HG03432 (cell line): Measurements from ENCODE around the gene FGGY.

ENCODE experiments used
- ATAC-seq: cut with Tn5 transposase; IDR thresholded peaks from one replicate; pipeline ENCODE4 v1.9.1; 2021; ENCODE audit warnings: mild to moderate bottlenecking, moderate library complexity; ENCODE audit not compliant: unreplicated experiment

The FGGY gene

DNA sequence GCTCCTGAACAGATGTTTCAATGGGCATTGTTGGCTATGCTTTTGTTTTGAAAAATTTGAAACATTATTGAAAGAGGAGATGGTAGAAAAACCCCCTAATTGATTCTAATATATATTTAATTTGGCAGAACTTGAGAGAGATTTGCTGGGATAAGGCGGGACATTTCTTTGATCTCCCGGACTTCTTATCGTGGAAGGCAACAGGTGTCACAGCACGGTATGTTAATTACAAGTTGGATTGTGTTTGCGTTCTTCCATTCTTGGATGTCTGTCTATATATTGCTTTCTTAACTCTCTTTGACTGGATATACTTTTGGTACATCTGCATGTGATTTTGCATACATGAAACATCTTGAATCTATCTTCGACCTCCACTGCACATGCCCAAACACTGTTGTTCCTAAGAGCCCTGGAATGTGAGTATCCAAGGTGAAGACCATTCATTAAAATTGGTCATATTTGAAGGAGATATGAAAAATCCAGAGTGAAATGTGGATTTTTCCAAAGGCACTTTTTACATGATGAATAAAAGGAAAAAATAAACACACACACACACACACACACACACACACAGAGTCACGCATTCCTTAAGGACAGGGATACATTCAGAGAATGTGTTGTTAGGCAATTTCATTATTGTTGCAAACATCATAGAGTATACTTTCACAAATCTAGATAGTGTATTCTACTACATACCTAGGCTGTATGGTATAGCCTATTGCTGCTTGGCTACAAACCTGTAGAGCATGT is 81.9 kb downstream of the FGGY start:
- ATAC-seq, result no peak

DNA sequence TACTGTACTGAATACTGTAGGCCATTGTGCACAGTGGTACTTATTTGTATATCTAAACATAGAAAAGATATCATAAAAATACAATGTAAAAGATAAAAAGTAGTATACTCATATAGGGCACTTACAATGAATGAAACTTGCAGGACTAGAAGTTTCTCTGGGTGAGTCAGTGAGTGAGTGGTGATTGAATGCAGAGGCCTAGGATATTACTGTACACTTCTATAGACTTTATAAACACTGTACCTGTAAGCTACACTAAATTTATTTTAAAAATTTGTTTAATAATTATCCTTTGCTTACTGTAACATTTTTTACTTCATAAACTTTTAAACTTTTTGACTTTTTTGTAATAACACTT is 82.5 kb downstream of the FGGY start:
- ATAC-seq, result no peak

DNA sequence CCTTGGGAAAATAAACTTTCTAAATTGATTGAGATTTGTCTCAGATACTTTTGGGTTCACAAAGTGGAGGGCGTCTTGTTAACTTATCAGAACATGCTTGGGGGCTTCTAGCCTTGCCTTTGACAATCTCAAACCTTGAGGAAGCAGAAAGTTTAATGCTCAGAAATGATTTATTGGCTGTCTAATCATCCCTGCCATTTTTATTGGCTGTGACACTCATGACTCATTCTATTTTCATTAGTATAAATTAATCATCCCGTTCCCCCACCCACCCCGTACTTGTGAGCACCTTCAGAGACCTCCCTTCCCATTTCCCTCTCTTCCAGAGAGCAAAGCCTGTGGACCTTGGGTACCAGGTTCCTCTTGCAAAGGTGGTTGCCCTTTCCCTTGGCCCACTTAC is 87.1 kb downstream of the FGGY start:
- no peak for ATAC-seq

GRCh38 chr1:59384443-59384842 is 87.5 kb downstream of the FGGY start:
- no peak for ATAC-seq

DNA sequence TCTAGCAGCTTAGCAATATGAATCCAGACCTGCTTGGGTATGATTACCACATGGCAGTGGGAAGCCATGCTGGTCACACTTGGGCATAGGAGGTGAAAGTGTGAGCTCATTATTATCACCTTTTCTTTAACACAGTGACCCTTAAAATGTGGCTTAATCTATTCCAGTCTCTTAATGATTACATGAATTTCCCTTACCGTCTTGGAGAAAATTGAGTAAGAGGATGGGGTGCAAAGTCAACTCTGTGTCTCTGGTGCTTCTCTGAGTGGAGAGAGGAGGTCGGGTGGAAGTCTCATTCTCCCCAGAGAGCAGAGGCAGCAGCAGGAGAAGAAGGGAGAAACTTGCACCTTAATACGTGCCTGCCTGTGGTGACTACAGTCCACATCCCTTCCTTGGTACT is 91.3 kb downstream of the FGGY start:
- no peak for ATAC-seq

- no peak for ATAC-seq
These were observed 93.0 kb downstream of the FGGY start for GRCh38 chr1:59389847-59390246.

DNA sequence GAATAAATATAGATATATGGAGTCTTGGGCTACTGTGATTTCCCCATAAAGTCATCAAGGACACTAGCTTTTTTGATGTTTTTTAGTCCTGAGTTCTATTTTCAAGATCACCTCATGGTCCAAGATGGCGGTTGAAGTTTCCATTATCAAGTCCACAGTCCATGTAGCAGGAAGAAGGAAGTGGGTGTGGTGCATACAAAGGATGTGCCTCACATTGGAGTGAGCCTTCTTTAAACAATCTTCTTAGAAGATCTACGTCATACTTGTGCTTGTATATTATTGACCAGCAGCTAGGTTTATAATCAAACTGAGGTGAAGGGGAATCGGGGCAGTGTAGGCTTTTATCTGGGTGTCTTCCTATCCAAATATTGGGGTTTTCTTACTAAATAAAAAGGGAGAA is 93.4 kb downstream of the FGGY start:
- ATAC-seq, result no peak

DNA sequence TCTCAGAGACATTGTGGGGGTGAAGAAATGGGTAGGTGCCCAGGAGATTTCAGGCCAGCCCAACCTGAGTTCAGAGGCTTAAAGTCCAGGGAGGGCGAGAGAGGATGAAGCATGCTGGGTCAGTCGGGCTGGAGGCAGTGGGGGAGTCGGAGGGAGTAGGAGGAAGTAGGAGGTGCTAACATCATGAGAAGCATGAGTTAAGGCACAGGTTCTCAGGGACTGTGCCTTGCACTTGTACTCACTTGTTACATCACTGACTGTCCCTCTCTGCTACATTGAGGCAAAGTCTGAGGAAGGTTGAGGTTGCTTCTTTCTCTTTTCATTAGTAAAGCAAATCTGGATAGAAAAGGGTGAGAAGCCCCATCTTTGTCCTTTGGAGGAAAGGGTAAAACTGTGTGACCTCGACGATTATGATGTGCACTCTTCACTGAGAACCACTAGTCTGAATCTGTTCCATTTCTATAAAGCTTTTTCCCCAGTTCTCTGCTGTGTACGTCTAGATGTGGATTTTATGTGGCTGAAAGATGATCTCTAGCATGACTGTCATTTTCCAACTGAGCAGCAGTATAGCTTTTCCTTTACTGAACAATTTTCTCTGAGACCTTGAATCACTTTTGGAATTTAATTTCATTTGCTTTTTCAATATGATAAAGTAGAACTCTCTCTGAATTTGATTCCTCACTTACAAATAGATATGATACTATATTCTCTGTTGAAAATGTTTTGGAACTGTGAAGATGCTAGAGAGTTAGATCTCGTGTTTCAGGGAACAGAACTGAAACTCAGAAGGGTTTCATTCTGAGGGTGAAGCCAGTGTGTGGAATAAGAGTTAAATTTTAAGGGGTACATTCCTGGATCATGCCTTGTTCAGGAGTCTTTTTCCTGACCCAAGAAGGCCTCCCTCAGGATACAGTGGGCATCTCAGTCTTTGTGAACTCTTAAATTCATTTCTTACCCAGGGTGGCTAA is 94.6 kb downstream of the FGGY start:
- peak; percentile 62 for ATAC-seq

GRCh38 chr1:59393211-59394180 is 96.6 kb downstream of the FGGY start:
- ATAC-seq, result no peak

- no peak for ATAC-seq
These were observed 98.0 kb downstream of the FGGY start for GRCh38 chr1:59394706-59395425.

DNA sequence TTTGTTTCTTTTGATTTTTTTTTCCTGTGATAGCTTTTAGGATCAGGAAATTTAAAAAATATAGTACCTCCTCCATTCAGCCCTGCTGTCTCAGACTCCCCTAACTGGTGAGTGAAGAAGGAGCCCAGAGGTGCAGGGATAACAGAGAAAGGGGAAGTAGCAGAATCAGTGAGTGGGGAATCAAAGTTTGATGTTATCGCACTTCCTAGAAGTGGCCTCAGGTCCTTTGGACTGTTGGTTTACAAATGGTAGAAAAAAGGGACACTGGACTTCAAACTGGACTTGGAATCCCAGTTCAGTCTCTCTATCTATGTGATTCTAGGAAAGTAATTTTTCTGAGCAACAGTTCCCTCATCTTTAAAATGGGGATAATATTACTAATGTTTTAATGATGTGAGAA is 99.5 kb downstream of the FGGY start:
- no peak for ATAC-seq

- ATAC-seq, result no peak
These were observed 100.4 kb downstream of the FGGY start for GRCh38 chr1:59397139-59397858.

DNA sequence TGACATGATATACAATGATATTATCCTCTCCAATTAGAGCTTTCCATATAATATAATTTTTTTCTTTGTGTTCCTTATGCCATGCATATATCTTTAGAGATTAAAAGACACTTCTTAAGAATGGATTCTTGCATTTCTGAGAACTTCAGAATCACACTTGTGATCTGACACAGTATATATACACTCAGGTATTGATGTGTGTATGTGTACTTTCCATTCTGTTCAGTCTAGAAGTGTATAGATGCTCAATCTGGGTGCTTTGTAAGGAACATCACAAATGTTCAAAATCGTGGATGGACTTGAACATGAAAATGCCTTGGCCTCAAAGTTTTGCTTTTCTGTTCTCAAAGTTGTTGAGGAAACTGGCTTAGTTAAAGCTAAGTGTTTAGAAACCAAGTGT is 102.7 kb downstream of the FGGY start:
- ATAC-seq, result no peak

DNA sequence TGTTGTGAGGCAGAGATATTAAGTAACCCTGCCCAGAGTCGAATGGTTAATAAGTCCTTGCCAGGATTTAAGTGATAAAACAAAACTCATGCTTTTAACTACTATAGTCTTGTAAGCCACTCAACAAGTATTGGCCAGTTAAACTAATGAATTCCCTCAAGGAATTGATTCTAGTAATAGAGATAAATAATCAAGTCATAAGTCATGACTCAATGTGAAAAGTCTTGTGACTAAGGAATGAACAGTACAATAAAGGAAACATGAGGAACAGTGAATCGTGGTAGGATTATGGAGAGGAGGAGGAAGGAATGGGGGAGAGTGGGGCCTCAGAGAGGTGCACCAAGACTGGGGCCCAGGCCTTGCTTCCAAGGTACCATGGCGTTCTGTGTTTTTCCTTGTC is 104.7 kb downstream of the FGGY start:
- ATAC-seq, result no peak

DNA sequence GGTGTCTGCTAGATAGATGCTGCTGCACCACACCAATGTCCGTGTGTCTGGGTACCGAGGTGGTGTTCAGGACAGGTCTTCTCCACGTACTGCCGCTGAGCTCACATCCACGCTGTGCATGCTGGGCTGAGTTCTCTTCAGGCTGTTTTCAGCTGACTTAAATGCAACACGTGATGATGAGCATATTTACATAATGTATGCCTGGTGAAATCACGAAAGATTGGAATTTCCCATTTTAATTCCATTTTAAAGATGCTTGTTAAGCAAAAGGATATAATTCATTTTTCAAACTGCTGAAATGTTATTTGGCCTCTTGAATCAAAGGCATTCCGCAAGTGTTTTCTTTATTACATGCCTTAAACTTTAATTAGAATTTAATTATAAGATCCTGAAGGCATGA is 107.9 kb downstream of the FGGY start:
- ATAC-seq, result no peak

DNA sequence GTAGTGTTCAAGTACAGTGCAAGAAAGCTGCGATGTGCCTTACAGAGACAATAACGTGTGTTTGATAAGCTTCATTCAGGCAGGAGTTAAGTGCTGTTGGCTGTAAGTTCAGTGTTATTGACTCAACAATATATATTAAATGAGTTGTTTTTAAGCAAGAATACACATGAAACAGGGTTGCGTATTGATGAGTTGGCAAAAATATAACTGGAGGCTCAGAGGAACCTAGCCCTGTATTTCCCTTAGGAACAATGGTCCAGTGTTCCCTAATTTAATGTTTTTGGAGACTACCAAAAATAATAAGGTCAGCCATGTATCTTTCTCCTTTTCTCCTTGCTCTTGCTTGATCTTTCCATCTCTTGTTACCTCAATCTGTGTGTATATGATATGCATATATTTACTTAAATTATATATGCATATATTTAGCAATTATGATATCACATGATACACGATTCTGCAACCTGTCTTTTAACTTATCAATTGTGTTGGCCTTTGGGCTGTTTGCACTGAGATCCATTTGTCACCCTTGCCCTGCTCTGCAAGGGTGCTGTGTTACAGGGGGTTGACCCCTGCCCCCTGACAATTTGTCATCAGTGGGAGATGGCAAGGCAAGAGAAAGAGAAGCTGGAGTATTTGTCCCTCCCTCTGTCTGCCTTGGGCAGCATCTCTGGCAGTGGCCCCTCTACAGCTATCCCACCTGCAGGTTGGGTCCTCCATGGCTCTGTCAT is 109.7 kb downstream of the FGGY start:
- no peak for ATAC-seq

DNA sequence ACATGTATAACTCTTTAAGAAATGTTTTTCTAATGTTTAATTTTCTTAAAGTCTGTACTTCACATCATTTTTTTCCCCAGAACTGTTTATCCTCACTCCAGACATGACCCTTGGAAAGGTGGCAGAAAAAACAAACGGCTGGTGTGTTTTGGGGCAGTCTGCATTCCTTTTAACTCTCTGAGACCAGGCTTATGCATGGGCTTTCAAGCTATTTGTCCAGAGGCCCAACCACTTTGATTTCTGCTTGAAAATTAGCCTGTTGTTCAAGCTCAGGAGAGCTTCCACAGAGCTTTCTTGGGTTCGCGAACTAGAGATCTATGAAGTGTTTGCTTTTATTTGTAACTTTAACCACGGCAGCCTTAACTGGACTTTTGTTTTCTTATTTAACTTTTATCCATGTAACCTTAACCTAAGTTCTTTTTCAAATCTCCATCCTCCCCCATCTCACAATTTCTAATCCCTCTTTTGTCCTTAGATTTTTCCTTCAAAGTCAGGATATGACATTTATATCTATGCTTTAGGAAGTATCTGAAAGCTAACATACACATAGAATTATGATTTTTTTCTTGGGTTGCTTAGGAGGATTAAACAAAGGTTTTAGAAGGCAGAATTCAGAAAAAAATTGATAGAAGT is 111.8 kb downstream of the FGGY start:
- no peak for ATAC-seq

GRCh38 chr1:59409549-59409948 is 112.7 kb downstream of the FGGY start:
- ATAC-seq, result no peak

DNA sequence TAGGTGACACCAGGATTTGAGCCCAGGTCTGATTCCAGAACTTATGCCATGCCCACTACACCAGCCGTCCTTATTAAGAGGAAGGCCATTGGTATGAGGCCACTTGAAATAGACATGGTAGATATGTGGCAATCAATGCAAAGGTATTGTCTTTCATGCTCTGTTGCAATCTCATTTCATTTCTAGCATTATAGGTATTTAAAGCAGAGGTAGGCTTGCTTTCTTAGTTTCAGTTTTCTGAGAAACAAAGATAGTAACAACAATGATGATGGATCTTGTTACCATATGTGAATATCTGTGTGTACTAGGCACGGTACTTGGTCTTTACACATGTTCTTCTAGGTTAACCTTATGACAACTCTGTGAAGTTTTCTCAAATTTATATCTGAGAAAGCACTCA is 113.1 kb downstream of the FGGY start:
- peak; percentile 48 for ATAC-seq
